Cortex of kidney (tissue), 1 donor: ENCODE results near the gene MT1B.
"Not testable (repeated sequence)": the region's sequence is repeated elsewhere in the genome, so short reads cannot be mapped to it uniquely, and the experiment has no call there.

Experiments used
- DNase-seq: peaks from one replicate; lab custom pipeline; 2025; lab: John Stamatoyannopoulos, UW

The MT1B gene

GRCh38 chr16:56620339-56620897 is 31.3 kb upstream of the MT1B start:
- no peak for DNase-seq

GRCh38 chr16:56621665-56622445 is 29.8 kb upstream of the MT1B start:
- DNase-seq, result not testable (repeated sequence)

- not testable (repeated sequence) for DNase-seq
Observed at GRCh38 chr16:56623184-56623583, 28.5 kb upstream of the MT1B start.

GRCh38 chr16:56623637-56624036 is 28.0 kb upstream of the MT1B start:
- no peak for DNase-seq

GRCh38 chr16:56625140-56625942 is 26.3 kb upstream of the MT1B start, which contains the start of gene MT1E:
TSS of gene MT1E (plus strand) at chr16:56625781. CDS start at chr16:56625852, 71 bp downstream.
- DNase-seq, result peak; percentile 44

GRCh38 chr16:56625943-56626654 is 25.6 kb upstream of the MT1B start:
- DNase-seq, result no peak

GRCh38 chr16:56626685-56627084 is 25.0 kb upstream of the MT1B start:
- no peak for DNase-seq

- DNase-seq, result no peak
Observed at GRCh38 chr16:56628486-56629350, 23.0 kb upstream of the MT1B start.

GRCh38 chr16:56629531-56629930 is 22.2 kb upstream of the MT1B start:
- no peak for DNase-seq

- no peak for DNase-seq
Observed at GRCh38 chr16:56630134-56630533, 21.6 kb upstream of the MT1B start.

- no peak for DNase-seq
Observed at GRCh38 chr16:56631197-56631596, 20.5 kb upstream of the MT1B start.

- no peak for DNase-seq
Observed at GRCh38 chr16:56631832-56632155, 19.9 kb upstream of the MT1B start.

GRCh38 chr16:56632156-56632847 is 19.4 kb upstream of the MT1B start, which contains the start of gene MT1M:
TSS of gene MT1M (plus strand) at chr16:56632659. CDS start at chr16:56632732, 73 bp downstream.
- DNase-seq, result no peak

- no peak for DNase-seq
Observed at GRCh38 chr16:56632848-56633365, 18.8 kb upstream of the MT1B start.

- no peak for DNase-seq
Observed at GRCh38 chr16:56633535-56633934, 18.2 kb upstream of the MT1B start.

- DNase-seq, result no peak
Observed at GRCh38 chr16:56634715-56635440, 16.8 kb upstream of the MT1B start.

GRCh38 chr16:56635441-56635967 is 16.2 kb upstream of the MT1B start:
- no peak for DNase-seq

GRCh38 chr16:56636616-56637413 is 14.9 kb upstream of the MT1B start:
- no peak for DNase-seq
